Left kidney (tissue), 2 donors: ENCODE measurements around the gene ISYNA1. TPM values are rescaled to one million over a fixed set of nuclear protein-coding genes. Genes with fewer than 3 reads are reported as not detected.
A peak's percentile ranks its signal among the peaks of the same experiment; 100 is the strongest.

Source experiments
- DNase-seq: peaks from one replicate; pipeline ENCODE4 v3.0.0-alpha.2; 2013
- polyA plus RNA-seq: library from polyadenylated mRNA; unstranded; fragments of 120-200 nt; gene quantifications from one replicate; pipeline ENCODE4 v1.2.1, GENCODE V29; 2013; ENCODE audit not compliant: insufficient read length

Gene ISYNA1
- polyA plus RNA-seq, 1 donor: 101 TPM

DNA sequence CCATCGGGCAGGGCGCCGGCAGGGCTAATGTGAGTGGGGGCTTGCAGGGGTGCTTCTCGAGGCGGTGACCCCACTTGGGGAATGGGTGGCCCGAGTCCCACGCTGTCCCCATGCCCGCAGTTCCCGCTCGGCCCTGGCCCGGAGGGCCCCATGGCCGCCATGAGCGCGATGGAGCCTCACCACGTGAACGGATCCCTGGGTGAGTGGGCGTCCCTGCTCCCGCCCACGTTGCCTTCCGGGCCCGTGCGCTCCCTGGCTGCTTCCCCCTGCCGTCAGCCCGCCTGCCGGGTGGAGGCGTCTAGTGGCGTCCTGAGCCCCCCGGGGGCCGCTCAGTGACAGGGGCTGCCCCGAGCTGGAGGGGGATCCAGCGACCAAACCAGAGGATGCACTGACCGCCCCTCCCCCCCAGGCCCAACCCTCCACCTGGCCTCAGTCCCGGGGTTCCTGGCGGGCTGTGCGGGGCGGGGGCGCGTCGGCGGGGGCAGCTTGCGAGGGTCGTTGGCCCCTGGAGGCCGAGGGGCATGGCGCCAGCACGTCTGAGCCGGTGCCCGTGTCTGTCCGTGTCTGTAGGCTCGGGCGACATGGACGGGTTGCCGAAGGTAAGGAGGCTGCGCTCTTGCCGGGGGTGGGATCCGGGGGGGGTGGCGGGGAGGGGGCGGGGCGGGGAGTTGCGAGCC is 4.8 kb downstream of the ISYNA1 start:
- no peak for DNase-seq

DNA sequence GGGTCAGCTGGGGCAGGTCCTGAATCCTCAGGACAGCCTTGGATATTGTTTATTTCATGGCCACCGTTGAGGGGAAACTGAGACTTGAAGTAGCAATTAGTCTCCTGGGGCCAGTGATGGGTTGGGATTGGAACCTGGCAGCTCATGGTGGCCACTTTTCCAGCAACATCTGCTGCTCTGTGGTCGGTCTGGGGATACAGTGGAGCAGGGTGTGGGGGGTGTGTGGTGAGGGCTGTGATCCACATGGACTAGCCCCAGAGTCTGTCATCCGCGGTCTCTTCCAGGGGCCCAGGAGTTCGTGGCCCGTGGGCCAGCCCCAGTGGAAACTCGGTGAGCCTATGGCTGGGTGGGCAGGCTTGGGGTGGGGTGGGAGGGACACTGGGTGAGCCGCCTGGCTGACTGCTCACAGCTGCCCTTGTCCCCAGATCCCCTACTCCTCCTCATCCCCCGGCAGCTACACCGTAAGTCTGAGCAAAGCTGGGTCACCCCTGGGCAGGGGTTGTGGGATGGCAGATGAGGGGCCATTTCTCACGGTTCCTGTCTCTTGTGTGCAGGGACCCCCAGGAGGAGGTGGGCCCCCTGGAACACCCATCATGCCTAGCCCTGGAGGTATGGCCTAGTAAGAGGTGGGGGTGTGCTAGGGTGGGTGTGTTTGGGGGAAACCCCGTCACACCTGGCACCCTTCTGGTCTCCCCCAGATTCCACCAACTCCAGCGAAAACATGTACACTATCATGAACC is 5.5 kb downstream of the ISYNA1 start:
- DNase-seq: no peak

DNA sequence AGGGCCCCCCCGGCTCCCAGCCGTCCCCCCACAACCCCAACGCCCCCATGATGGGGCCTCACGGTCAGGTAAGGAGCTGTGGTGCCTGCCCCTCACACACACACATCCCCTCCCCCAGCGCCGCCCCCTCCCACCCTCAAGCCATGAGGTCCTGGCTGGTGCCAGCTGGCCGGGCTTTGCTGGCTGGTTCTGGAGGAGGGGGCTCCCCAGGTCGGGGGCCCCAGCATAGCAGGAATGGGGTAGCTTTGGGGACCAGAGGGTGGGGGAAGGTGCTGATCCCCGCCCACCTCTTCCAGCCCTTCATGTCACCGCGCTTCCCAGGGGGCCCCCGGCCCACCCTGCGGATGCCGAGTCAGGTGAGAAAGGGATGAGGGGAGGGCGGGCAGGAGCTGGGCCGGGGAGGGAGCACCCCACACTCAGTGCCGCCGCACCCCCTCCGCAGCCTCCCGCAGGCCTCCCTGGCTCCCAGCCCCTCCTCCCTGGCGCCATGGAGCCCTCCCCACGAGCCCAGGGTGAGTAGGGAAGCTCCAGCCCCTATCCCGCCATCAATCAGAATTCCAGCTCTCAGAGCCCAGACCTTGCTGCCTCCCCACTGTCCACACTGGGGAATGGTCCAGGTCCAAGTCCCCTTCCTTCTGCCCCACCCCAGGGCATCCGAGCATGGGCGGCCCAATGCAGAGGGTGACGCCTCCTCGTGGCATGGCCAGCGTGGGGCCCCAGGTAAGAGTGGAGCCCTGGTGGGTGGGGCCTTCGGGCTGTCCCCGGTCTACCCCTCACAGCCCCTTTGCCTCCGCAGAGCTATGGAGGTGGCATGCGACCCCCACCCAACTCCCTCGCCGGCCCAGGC is 6.4 kb downstream of the ISYNA1 start:
- DNase-seq: no peak

DNA sequence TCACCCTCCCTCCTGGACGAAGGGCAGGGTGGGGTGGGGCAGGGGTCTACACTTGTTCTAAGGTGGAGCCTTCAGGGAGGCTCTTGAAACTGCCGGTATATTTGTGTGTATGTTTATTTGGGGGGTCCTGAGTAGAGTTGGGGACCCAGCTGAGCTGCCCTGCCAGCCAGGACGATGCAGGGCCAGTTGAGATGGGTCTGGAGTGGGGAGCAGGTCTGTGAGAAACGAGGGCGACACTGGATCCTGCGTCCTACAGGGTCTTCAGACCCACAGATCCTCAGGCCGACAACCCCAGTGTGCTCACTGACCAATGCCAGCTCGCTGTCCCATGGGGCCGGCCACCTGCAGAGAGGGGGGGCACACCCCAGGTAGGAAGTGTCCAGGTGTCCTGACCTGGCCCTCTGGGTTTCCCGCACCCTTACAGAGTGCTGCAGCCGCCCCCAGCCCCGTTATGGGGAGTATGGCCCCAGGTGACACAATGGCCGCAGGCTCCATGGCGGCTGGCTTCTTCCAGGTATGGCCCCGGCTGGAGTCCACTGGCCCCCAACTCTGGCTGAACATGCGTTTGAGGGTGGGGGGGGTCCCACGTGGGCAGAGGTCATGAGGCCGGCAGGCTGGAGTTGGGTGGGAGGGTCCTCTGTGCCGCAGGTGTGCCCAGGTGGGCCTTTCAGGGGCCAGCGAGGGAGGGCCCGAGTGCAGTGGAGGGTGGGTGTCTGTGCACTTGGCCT is 7.4 kb downstream of the ISYNA1 start:
- DNase-seq: no peak

DNA sequence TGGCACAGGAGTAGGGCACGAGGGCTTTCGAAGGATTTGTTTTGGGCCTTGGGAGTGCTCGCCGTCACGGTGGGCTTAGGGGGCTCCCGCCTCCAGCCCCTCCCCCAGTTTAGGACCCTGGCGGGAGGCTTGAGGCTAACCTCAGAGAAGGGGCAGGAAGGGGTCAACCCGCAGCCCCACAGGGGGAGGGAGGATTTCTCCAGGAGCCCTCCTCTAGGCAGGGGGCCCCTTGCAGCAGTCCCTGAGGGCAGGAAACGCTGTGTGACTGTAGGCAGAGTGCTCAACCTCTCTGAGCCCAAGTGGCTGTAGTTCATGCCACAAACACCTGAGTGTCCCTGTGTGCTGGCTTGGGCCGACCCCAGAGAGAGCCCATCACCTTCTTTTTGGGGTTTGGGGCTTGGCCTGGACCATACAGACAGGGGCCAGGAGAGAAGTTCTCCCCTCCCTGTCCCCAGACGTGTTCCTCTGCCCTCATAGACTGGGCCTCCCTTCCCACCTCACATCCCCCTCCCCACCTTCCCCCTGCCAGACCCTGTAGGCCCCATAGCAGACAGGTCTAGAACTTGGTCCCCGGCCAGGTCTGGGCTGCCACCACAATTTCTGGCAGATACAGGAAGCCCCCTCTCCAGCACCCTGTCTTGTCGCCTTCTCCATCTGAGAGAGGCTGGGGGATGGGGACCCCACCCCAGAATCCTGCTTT is 8.1 kb downstream of the ISYNA1 start:
- DNase-seq: no peak

DNA sequence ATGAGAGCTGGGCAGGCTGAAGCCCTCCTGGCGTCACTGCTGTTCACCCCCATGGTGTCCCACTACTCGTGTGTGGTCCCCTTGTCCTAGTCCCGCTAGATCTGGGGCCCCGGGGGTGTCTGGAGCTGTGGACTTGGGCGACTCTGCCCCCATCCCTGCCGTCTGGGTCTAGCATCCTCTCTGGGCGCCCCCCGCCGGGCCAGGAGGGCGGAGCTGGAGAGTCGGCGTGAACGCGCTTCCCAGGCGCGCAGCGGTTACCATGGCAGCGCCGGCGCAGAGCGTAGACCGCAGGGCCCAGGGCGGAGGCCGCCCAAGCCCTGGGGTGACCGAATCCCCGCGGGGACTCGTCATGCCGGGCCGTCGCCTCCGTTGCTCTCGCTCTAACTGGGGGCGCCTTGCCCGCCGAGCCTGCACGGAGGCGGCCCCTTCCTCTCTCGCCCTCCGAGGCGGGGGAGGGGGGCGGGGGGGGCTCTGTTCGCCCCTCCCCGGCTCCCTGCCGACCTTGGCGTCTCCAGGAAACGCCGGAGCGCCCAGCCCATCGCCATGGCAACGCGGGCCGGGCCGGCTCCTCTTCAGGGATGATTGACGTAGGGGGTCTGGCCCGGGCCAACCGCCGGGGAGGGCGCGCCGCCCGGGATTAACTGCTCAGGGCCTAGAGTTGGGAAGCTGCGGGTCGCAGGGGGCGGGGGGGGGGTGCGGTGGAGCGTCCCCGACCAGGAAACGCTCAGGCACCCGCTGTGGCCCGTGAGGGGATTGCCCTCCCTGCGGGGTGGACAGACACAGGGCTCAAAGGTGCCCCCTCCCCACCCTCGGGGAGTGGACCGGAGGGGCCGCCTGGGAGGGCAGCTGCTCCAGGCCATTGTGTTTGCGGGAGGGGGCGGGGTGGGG is 8.9 kb downstream of the ISYNA1 start:
- DNase-seq: peak; percentile 89

DNA sequence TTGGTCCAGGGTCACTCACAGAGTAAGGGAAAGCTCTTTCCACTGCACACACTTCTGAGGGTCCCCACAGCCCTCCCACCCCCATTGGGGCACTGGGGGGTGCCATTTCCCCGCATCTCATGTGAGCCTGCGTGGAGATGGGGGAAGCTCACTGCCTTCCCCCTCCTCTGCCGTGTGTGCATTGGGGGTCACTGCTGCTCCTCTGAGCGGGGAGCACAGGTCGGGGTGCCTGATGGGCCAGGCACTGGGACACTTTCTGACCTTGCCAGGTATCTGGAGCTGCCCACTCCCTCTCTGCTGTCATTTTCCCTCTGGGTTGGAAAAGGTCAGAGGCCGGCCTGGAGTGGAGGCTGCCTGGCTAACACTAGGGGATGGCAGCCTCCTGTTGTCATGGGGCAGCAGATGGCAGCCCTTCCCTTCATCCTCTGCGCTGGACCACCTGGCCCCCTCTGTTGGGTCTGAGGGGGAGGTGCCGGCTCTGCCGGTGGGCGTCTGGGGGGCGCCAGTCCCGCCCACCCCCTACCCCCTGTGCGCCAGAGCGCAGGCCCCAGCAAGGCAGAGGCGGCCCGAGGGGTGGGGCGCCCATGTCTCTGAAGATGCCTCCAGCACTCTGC is 9.7 kb downstream of the ISYNA1 start:
- no peak for DNase-seq

DNA sequence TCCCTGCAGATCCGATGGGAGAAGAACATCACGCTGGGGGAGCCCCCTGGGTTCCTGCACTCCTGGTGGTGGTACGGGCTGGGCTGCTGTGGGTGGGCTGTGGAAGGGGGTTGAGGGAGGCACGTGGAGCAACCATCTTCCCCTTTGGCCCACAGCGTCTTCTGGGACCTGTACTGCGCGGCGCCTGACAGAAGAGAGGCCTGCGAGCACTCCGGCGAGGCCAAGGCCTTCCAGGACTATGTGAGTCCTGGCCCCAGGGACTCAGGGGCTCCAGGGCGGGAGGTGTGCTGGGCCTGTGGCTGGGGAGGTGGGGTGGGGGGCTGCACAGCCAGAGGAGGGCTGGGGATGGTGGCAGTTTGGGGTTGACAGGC is 10.2 kb downstream of the ISYNA1 start:
- DNase-seq: no peak

DNA sequence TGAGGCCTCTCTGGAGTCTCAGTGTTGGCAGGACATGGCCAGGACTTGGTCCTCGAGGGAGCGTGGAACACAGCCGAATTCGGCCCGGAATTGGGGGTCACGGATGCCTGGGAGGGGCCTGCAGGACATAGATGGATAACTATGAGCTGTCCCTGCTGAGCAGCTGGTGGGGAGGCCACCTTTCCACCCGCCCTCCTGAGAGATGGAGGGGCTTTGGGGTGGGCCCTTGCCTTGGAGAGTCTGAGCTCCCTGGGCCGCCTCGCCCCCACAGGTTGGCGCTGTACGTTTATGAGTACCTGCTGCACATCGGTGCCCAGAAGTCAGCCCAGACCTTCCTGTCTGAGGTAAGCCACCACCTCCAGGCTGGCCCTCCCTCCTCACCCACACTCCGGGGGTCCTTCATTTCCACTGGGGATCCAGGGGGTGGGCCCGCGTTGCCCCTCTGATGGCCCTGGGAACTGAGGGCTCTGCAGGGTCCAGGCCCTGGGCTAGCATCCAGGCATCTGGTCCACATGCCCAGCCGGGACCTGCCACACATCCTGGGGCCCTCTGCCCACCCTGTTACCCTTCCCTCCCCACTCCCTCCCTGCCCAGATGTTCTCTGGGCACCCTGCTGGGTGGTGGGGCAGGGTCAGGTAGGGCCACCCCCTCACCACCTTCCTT is 10.7 kb downstream of the ISYNA1 start:
- DNase-seq: no peak

DNA sequence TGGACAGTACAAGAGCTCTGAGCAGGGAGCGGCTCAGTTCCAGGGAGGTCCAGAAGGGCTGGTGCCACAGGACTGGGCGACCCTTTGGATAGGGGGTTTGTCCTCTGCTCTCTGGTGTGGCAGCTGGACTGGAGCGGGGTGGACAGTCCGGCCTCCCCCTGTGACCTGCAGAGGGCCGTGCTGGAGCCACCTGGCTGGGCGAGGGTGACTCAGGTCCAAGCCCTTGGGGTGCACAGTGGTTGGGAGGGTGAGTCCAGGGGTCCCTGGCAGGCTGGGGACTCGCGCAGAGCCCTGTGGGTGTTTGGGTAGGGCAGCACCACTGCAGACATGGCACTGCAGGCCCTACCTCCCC is 11.5 kb downstream of the ISYNA1 start:
- DNase-seq: no peak

DNA sequence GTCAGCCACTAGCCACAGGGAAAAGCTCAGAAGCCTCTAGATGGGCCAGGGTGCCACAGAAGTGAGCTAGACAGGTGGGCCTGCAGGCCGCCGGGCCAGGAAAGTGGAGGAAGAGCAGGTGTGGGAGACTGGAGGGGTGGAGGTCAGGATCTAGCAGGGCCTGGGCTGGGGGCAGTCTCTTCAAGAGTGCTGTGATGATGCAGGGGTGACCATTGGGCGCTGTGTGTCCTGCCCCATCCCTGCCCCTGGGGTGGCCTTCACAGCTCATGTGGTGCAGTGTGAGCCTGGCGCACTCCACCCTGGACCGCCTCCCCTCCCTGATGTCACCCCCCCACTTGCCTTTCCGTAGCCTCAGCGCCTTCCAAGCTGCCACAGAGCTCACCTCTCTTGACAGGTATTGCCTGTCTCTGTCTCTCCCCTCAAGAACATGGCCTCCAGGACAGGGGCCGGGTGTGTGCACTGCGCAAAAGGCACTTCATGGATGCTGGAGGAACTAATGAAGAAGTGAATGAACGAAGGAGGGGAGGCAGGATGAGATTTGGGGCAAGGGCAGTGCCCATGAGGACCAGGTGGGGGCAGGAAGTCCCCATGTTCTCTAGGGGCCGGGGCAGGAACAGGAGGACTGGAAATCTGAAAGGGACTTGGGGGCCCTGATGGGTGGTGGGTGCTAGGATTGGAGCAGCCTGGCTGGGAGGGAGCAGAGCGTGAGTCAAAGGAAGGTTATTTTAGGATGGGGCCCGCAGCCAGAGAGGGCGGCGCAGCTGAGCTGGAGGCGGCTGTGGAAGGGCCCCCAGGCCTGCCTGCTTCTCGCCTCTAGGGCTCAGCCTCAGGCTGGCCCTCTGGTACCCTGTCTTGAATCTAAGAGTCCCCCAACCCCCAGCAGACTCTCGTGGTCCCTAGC is 12.2 kb downstream of the ISYNA1 start:
- no peak for DNase-seq

DNA sequence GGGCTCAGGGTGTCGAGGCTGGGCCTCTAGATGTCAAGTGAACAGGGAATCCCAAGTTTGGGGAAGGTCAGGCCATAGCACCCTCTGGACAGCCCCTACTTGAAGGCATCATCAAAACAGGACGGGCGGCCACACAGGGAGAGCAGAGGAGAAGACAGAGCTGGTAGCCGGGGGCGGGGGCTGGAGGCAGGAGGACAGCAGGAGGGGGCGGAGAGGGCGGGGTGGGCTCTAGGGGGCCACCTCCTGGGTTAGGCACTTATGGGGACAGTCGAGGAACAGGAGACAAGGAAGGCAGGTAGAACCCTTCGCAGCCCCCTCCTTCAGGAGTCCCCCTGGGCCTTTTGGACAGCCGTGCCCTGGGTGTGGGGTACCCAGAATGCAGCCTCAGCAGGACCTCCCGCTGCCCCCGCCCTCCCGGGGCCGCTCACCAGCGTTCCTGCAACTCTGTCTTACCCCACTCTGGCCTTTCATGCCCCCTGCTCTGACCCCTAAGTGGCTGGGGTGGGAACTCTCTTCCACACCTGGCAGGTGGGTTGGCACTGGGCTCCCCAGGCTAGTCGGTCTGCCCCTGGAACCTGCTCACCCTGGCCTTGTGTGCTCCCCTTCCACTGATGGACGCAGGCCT is 12.9 kb downstream of the ISYNA1 start:
- DNase-seq: no peak

DNA sequence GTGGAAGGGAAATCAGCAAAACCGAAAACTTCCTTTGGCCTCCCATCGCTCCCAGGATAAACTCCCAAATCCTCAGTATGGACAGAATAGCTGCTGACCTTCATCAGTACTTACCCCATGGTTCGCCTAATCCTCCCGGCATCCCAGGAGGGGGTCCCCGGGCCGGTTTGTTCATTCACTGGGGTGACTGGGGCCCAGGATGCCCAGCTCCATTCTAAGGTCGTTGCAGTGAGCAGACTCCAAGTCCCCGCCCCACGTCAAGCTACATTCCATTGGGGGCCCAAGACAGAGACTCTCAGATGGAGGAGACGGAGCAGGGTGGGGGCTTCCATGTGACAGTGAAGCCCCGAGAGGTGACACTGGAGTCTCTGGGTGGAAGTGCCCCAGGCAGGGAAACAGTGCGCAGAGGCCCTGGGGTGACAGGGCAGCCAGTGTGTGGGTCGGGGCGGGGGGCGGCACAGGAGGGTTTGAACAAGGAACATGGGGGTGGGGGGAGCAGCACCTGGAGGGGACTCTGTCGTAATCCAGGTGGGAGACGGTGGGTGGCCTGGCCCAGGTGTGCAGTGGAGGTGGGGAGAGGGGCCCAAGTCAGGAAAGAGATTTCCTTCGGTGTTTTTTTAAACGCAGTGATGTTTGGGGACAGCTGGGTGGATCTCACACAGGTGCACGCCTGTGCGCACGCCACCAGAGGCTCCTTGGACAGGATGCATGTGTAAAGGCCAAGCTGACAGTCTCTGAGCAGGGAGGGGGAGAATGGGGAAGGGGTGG is 13.6 kb downstream of the ISYNA1 start:
- no peak for DNase-seq

DNA sequence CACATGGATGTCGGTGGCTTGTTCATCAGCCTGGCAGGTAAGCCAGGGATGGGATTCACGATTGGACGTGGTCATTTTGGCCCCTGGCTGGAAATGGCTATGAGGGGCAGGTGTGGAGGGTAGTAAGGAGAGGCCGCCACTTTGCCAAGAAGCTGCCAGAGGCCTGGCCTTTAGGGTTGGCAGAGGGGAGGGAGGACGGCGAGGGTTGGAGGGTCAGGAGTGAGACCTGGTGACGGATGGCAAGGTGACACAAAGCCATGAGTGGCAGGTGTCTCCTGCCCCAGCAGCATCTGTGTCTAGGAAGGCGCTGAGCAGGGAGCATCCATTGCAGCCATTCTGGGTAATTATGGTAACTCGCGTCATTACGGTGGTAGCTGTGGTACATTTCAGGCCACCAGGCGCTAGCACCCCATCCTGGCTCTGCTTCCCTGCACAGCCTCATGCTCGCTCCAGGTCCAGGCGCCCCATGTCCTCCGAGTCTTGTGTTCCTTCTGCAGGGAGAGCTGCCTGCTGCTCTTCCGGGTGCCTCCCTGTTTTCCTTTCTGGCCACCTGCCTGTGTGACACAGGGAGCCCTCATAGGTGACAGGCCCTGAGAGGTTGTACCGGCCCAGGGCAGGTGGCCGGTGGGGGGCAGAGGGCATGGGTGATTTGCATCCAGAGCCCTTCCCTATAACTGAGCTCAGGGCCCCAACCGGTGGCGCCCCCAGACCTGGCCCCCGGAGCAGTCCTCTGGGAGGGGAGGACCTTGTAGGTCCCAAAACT is 14.5 kb downstream of the ISYNA1 start:
- DNase-seq: no peak

DNA sequence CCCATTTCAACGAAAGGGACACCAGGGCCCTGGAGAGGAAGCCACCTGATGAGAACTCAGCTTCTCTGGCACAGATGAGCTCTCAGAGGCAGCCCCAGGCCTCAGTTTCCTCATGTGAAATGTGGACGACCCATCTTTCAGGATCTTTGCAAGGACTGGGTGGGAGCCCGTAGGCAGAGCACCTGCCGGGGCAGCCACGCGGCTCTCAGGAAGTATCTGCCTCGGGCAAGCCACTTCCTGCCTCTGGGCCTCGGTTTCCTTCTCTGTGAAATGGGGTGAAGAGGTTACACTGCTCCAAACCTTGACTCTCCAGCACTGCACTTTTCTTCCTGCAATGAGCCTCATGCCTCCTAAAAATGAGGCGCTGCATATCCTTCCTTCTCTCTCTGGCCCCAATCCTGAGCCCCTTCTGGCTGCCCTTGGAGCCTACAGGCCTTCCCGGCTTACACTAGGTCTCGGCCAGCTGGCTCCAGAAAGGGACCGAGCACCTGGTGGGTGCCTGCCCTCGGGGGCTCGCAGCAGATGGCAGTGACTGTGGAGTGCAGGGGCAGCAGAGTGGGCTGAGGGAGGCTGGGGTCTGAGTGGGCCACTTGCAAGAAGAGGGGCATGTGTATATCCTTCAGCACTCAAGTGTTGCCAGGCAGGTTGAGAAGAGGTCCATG is 15.3 kb downstream of the ISYNA1 start:
- DNase-seq: no peak

DNA sequence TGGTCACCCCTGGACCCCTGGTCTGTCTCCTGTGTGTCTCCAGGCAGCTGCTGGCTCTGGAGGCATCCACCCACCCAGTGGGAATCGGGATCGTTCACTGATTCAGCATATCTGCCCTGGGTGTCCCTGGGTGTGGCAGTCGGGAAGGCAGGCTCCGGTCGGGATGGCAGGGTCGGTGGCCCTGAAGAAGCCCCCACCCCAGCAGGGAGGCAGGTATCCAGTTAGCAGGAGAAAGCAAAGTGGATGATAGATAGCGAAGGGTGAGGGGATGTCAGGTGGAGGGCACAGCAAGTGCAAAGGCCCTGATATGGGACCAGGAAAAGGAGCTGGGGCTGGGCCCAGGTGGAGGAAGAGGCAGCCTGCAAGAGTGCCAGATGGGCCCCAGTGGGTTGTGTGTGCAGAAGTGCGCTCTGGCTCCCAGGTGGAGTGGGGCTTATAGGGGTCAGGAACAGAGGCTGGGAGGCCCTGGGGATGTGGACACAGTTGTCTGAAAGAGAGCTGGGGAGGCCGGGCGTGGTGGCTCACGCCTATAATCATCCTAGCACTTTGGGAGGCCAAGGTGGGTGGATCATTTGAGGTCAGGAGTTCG is 16.5 kb downstream of the ISYNA1 start:
- no peak for DNase-seq
